Endothelial cell of umbilical vein (primary cell): Measurements from ENCODE around the gene ARHGEF33. TPM values are rescaled to one million over a fixed set of nuclear protein-coding genes. Genes with fewer than 3 reads are reported as not detected.

Experiments
- BruUV-seq: library from RNA; stranded (reverse); fragments of 400-500 nt; replicated peaks from 2 replicates; lab custom pipeline; 2021; lab: Mats Ljungman, UMichigan
- CTCF ChIA-PET: fragments of 300-600, 350-600 bp; sonication (Branson Sonifier 250); formaldehyde crosslinking; loops from one replicate; lab custom pipeline; 2021; ENCODE audit warnings: antibody characterized with exemption, inconsistent platforms; lab: Charles Lee
- POLR2A ChIA-PET: fragments of 300-600, 350-600 bp; sonication (Branson Sonifier 250); formaldehyde crosslinking; loops from one replicate; lab custom pipeline; 2021; ENCODE audit warnings: antibody characterized with exemption, inconsistent platforms; lab: Charles Lee
- DNase-seq: peaks from one replicate; pipeline ENCODE4 v3.0.0-alpha.2; 2011; ENCODE audit warnings: low read depth, low spot score
- FAIRE-seq: peaks from 2 replicates; lab custom pipeline; 2011; peaks lifted over from hg19 to GRCh38; lab: Jason Lieb, UNC
- H2AFZ ChIP-seq: 2 replicates; pipeline ENCODE4 v1.6.0; 2012; ENCODE audit warnings: low read depth, low read length, control low read depth, inconsistent platforms
- H3K27ac ChIP-seq: 2 replicates; pipeline ENCODE4 v1.5.1; 2011; ENCODE audit warnings: low read depth, mild to moderate bottlenecking, control low read depth, low read length, moderate library complexity; ENCODE audit not compliant: insufficient read depth
- H3K27me3 ChIP-seq, 2 experiments: 2 replicates each; pipeline versions ENCODE4 v1.6.0 to v1.6.1; 2011; ENCODE audit warnings: low read length in 2 of 2, mixed read lengths in 1 of 2; ENCODE audit not compliant: control insufficient read depth in 2 of 2, insufficient read depth in 2 of 2
- H3K36me3 ChIP-seq, 2 experiments: 2 replicates in 1 of 2; 3 replicates in 1 of 2; pipeline ENCODE4 v1.5.1; 2011; ENCODE audit warnings: low read length in 2 of 2, mild to moderate bottlenecking in 1 of 2, moderate library complexity in 1 of 2; ENCODE audit not compliant: control insufficient read depth in 2 of 2, insufficient read depth in 2 of 2; ENCODE audit errors: extremely low read depth in 1 of 2
- H3K4me1 ChIP-seq: 3 replicates; pipeline ENCODE4 v1.5.1; 2011; ENCODE audit warnings: mild to moderate bottlenecking, low read length; ENCODE audit not compliant: control insufficient read depth, insufficient read depth; ENCODE audit errors: extremely low read depth
- H3K4me2 ChIP-seq: 2 replicates; pipeline ENCODE4 v1.6.1; 2011; ENCODE audit warnings: low read length, control low read depth, mixed read lengths; ENCODE audit not compliant: insufficient read depth
- H3K4me3 ChIP-seq, 3 experiments: fragments of 200-600 bp in 1 of 3; sonication (generic), shearing (Covaris generic) in 1 of 3; replicated peaks in 1 of 3; 2 replicates each; pipeline ENCODE4 v1.5.1; 2011 to 2016; ENCODE audit warnings: control low read depth in 3 of 3, low read length in 3 of 3, mild to moderate bottlenecking in 2 of 3, inconsistent platforms in 1 of 3, low read depth in 1 of 3, moderate library complexity in 1 of 3; ENCODE audit not compliant: insufficient read depth in 1 of 3
- H3K79me2 ChIP-seq: 2 replicates; pipeline ENCODE4 v1.6.0; 2012; ENCODE audit warnings: low read length, inconsistent platforms; ENCODE audit not compliant: control insufficient read depth, insufficient read depth
- H3K9ac ChIP-seq: replicated peaks from 2 replicates; pipeline ENCODE3; 2011; ENCODE audit warnings: low read length, control low read depth; ENCODE audit not compliant: insufficient read depth; ENCODE audit errors: extremely low read depth
- H3K9me1 ChIP-seq: replicated peaks from 3 replicates; pipeline ENCODE4 v1.6.0; 2011; ENCODE audit warnings: mild to moderate bottlenecking, low read length; ENCODE audit not compliant: control insufficient read depth, insufficient read depth; ENCODE audit errors: extremely low read depth
- H3K9me3 ChIP-seq: replicated peaks from 2 replicates; pipeline ENCODE4 v1.5.1; 2012; ENCODE audit warnings: low read length, inconsistent platforms; ENCODE audit not compliant: control insufficient read depth, insufficient read depth
- H4K20me1 ChIP-seq: replicated peaks from 2 replicates; pipeline ENCODE3; 2011; ENCODE audit warnings: mild to moderate bottlenecking, low read length; ENCODE audit not compliant: control insufficient read depth, insufficient read depth; ENCODE audit errors: extremely low read depth
- EZH2 ChIP-seq: IDR thresholded peaks from 2 replicates; pipeline ENCODE4 v1.6.1; 2012; ENCODE audit warnings: borderline replicate concordance, low read depth, mild to moderate bottlenecking, moderate library complexity, low read length, inconsistent platforms; ENCODE audit not compliant: severe bottlenecking
- FOS ChIP-seq: IDR thresholded peaks from 2 replicates; pipeline ENCODE4 v1.6.1; 2011; ENCODE audit warnings: mild to moderate bottlenecking, low read length, moderate library complexity, borderline replicate concordance; ENCODE audit not compliant: insufficient read depth
- GATA2 ChIP-seq: IDR thresholded peaks from 2 replicates; pipeline ENCODE4 v1.7.0; 2011; ENCODE audit warnings: low read depth, mild to moderate bottlenecking, moderate library complexity, mixed read lengths, low read length; ENCODE audit not compliant: insufficient read length, insufficient read depth
- JUN ChIP-seq: IDR thresholded peaks from 2 replicates; pipeline ENCODE4 v1.6.1; 2011; ENCODE audit warnings: borderline replicate concordance, low read depth; ENCODE audit not compliant: insufficient read length, insufficient read depth
- MYC ChIP-seq: IDR thresholded peaks from one replicate; pipeline ENCODE4 v1.6.1; 2011; ENCODE audit warnings: mild to moderate bottlenecking, low read depth, low read length
- POLR2A ChIP-seq: IDR thresholded peaks from 2 replicates; pipeline ENCODE4 v1.6.1; 2012; ENCODE audit warnings: low read depth, mild to moderate bottlenecking, control low read depth, low read length
- POLR2AphosphoS5 ChIP-seq: IDR thresholded peaks from 2 replicates; pipeline ENCODE4 v1.6.1; 2012; ENCODE audit warnings: low read depth, mild to moderate bottlenecking, control low read depth, low read length, moderate library complexity; ENCODE audit not compliant: insufficient read depth
- dilution Hi-C: fragments of 300-500 bp; cut with MboI; formaldehyde crosslinking; loops from one replicate; pipeline ENCODE4 v1.15.0; 2019; ENCODE audit warnings: low sequenced_read_pairs; ENCODE audit not compliant: extremely low pct_ligation_motif_present
- intact Hi-C: fragments of 100-400 bp; cut with micrococcal nuclease; formaldehyde crosslinking; loops from one replicate; pipeline ENCODE4 v1.10.0; 2022
- polyA plus RNA-seq, 4 experiments: library from polyadenylated mRNA; depleted of rRNA in 3 of 4; stranded (reverse) in 3 of 4; unstranded in 1 of 4; fragments of >200 nt; gene quantifications; 2 replicates each; pipeline versions ENCODE4 v1.2.1 to v1.2.3, GENCODE V29; 2011 to 2012; ENCODE audit warnings: missing spikeins in 1 of 4
- total RNA-seq: library from RNA; stranded (reverse); gene quantifications from 2 replicates; pipeline ENCODE4 v1.2.3, GENCODE V29; 2021
- TF ChIP-seq, protein P1 (sequence below), 2 donors: IDR thresholded peaks; 1 replicate in 1 of 2; 2 replicates in 1 of 2; pipeline ENCODE4 v1.5.1; 2011; ENCODE audit warnings: low read length in 2 of 2, mild to moderate bottlenecking in 2 of 2, moderate library complexity in 2 of 2, control low read depth in 1 of 2, inconsistent platforms in 1 of 2, low read depth in 1 of 2; ENCODE audit not compliant: insufficient read depth in 1 of 2; ENCODE audit errors: extremely low read depth in 1 of 2
- TF ChIP-seq, protein P2 (sequence below): IDR thresholded peaks from 2 replicates; pipeline ENCODE4 v1.6.1; 2011; ENCODE audit not compliant: insufficient read depth, insufficient read length

ARHGEF33 gene
- total and polyA plus RNA-seq, 2 donors (not counting 3 experiments of a cell fraction or from before 2014, with no cell fraction given) = 0.15 to 0.18 TPM

DNA sequence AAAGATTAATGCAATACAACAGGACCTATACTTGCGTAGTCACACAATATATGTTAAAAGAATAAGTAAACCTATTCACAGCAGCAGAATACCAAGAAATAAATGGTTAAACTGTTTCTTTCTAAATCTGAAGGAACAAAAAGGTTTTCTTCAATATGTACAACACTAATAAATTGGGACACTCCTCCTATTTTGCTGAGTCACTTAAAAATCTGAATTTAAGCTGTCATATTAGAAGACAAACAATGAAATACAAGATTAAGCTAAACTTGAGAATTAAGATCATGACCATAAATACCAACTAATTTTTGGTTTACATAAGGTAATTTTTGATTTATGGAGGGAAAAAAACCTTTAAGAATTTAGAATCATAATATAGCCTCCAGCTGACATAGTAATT is 92.8 kb downstream of the ARHGEF33 start:
- H2AFZ ChIP-seq = no peak overlapping the region
- POLR2A ChIA-PET = no interaction called here
- no peaks in the 10 kb centered on the region for H3K27me3 ChIP-seq
- H3K9me1 ChIP-seq = no peaks in the 10 kb centered on the region
- no peaks in the 10 kb centered on the region for H4K20me1 ChIP-seq
- no peak overlapping the region for H3K4me2 ChIP-seq
- H3K27ac ChIP-seq = no peak overlapping the region
- no peaks in the 10 kb centered on the region for H3K79me2 ChIP-seq
- DNase-seq = no peak
- H3K4me1 ChIP-seq = no peaks in the 10 kb centered on the region
- intact Hi-C loops (no loop called here), dilution Hi-C loops (no loop called here)
- no TSS peak for BruUV-seq
- FAIRE-seq = no peak
- CTCF ChIA-PET = interaction anchor here (1.1 kb wide), 1 partner anchor 35 kb away, joined by 5 read pairs; no protein-coding TSS in a partner anchor
- no peak overlapping the region for H3K4me3 ChIP-seq
- peaks cover 4 to 7% of the 10 kb centered on the region in 2 experiments for H3K36me3 ChIP-seq
- no peak overlapping the region for H3K9ac ChIP-seq
- no peak for TF ChIP-seq MYC
- TF ChIP-seq GATA2 = no peak
- no peak for TF ChIP-seq JUN
- no peak for TF ChIP-seq POLR2AphosphoS5
- no peak for TF ChIP-seq POLR2A
- TF ChIP-seq, protein P1, sequence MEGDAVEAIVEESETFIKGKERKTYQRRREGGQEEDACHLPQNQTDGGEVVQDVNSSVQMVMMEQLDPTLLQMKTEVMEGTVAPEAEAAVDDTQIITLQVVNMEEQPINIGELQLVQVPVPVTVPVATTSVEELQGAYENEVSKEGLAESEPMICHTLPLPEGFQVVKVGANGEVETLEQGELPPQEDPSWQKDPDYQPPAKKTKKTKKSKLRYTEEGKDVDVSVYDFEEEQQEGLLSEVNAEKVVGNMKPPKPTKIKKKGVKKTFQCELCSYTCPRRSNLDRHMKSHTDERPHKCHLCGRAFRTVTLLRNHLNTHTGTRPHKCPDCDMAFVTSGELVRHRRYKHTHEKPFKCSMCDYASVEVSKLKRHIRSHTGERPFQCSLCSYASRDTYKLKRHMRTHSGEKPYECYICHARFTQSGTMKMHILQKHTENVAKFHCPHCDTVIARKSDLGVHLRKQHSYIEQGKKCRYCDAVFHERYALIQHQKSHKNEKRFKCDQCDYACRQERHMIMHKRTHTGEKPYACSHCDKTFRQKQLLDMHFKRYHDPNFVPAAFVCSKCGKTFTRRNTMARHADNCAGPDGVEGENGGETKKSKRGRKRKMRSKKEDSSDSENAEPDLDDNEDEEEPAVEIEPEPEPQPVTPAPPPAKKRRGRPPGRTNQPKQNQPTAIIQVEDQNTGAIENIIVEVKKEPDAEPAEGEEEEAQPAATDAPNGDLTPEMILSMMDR (IDR thresholded peaks at IDR 0.05; ENCODE audit: extremely low read depth in 1 of 2, insufficient read depth in 1 of 2, low read depth in 1 of 2, low read length in 2 of 2) = no peak
- TF ChIP-seq, protein P2, sequence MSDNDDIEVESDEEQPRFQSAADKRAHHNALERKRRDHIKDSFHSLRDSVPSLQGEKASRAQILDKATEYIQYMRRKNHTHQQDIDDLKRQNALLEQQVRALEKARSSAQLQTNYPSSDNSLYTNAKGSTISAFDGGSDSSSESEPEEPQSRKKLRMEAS = no peak
- no peak for TF ChIP-seq EZH2
- no peak for TF ChIP-seq FOS
- H3K9me3 ChIP-seq = no peaks in the 10 kb centered on the region
